Muscle layer of colon (tissue), 2 donors: ENCODE data around the gene MCFD2.
A peak's percentile ranks its signal among the peaks of the same experiment; 100 is the strongest.

ENCODE experiments used
- H3K27ac ChIP-seq: one replicate; pipeline ENCODE4 v1.7.0; 2013; ENCODE audit warnings: low read depth, mild to moderate bottlenecking, low read length, moderate library complexity
- H3K27me3 ChIP-seq, 2 donors: one replicate each; pipeline ENCODE4 v1.7.0; 2013; ENCODE audit warnings: low read length in 2 of 2, mild to moderate bottlenecking in 2 of 2; ENCODE audit not compliant: insufficient read depth in 2 of 2, control insufficient read depth in 1 of 2
- H3K36me3 ChIP-seq: one replicate; pipeline ENCODE4 v1.7.0; 2013; ENCODE audit warnings: mild to moderate bottlenecking, low read length; ENCODE audit not compliant: insufficient read depth
- H3K4me1 ChIP-seq: one replicate; pipeline ENCODE4 v1.7.0; 2013; ENCODE audit warnings: mild to moderate bottlenecking, low read length; ENCODE audit not compliant: insufficient read depth
- H3K4me3 ChIP-seq, 2 donors: one replicate each; pipeline ENCODE4 v1.7.0; 2013; ENCODE audit warnings: low read length in 2 of 2, low read depth in 1 of 2, mild to moderate bottlenecking in 1 of 2, moderate library complexity in 1 of 2
- H3K9ac ChIP-seq: one replicate; pipeline ENCODE4 v1.7.0; 2013; ENCODE audit warnings: low read length
- H3K9me3 ChIP-seq: one replicate; pipeline ENCODE4 v1.7.0; 2013; ENCODE audit warnings: mild to moderate bottlenecking, low read length
- donor health status: abdominal sarcoma.
- donor health status: Adenocarcinoma of cecum.

The MCFD2 gene

DNA sequence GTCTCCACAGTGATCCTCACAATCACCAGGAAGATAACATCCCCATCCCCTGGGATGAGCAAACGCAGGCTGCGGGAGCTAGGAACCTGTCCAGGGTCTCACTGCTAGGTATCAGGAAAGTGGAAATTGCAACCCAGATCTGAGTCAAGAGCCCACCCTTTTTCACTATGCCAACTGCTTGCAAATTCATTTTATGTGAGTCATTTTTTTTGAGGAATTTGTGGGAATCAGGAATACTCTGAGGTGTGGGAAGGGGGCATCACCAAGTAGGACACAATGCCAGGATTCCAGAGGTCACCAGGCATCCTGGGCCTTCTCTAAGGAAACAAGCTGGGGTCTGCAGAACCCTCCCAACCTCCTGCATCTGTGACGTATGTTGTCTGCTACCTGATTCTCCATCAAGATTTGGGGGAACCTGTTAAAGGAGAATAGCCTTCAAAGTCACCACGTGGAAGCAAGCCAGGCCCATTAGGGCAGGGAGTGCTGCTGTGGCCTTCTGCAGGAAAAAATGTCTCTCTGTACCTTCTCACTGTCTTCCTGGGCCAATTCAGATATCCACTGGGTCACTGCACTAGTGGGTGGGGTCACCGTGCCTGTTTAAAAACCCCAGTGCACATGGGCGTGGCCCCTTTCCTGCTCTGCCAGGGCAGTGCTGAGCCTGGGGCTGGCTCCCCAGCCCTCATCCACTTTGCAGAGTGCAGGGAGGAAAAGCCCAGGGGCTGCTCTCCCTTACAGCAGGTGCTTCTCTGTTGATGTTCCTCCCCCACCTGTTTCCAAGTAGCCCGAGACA lies 50.2 kb downstream of the MCFD2 start:
- Histone ChIP-seq H3K27ac (no peak overlapping the region), H3K4me1 (peaks cover 10% of the 10 kb centered on the region), H3K36me3 (no peaks in the 10 kb centered on the region)

DNA sequence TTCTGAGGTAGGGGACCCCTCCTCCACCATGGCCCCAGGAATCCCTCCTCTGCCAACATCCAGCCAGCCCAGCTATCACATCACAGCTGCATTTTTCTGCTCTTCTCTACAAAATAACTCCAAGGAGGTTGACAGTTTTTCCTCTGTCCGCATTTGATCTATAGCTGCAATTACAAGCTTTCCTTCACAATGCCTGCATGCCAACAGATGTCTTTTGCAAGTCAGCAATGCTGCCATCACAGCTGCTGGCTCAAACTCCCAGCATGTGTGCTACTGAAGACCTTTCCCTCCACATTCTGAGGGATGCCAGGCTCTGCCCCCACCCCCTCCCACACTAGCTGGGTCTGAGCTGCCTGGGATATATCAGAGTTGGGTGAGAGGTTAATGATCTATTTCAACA lies 51.7 kb downstream of the MCFD2 start:
- no peaks in the 10 kb centered on the region for H3K36me3 ChIP-seq
- no peaks in the 10 kb centered on the region for H3K9me3 ChIP-seq
- H3K4me1 ChIP-seq = peaks cover 12% of the 10 kb centered on the region
- H3K27ac ChIP-seq = no peak overlapping the region
- no peaks in the 10 kb centered on the region for H3K27me3 ChIP-seq
- no peak overlapping the region for H3K4me3 ChIP-seq
- no peak overlapping the region for H3K9ac ChIP-seq

More for the DNA sequence above, 50.2 kb downstream of the MCFD2 start:
- H3K9me3 ChIP-seq = no peaks in the 10 kb centered on the region
- H3K4me3 ChIP-seq = no peak overlapping the region
- no peak overlapping the region for H3K9ac ChIP-seq
- no peaks in the 10 kb centered on the region for H3K27me3 ChIP-seq

DNA sequence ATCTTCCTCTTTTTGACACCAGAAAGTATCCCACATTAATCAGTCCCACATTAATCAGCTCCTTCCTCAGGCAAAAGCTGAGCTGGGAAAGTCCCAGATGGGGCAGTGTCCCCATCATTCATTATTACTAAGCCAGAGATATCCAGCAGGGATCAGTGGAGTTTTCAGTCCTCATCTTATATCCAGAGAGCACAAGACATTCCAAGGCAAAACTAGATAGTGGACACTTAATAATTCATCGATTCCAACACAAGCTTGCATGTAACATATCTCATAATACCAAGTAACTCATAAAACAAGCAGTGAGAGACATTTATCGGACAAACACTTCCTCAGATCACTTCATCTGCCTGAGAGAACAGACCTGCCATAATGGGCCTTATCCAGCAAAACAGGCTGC lies 53.1 kb downstream of the MCFD2 start:
- Histone ChIP-seq H3K4me1 (peaks cover 23% of the 10 kb centered on the region), H3K27ac (no peak overlapping the region), H3K9me3 (no peaks in the 10 kb centered on the region), H3K27me3 (no peaks in the 10 kb centered on the region), H3K4me3 (no peak overlapping the region), H3K36me3 (no peaks in the 10 kb centered on the region), H3K9ac (no peak overlapping the region)

DNA sequence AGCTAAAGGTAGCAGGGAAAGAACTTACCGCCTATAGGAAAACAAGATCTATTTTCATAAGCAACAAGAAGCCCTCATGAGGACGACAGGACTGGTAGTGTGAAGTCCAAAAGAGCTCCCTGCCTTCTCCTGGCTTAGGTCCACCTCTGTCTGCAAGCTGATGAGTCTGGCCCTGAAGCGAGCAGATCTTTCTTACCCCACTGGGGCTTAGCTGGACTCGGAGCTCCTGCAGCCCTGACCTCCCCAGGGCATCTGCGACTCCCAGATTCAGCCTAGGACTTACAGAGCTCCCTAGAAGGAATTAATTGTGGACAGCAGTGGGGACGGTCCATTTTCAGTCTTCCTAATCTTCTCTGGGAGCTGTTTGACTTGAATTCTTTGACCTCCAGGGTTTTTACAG lies 53.7 kb downstream of the MCFD2 start:
- peaks cover 23% of the 10 kb centered on the region for H3K4me1 ChIP-seq
- H3K36me3 ChIP-seq = no peaks in the 10 kb centered on the region
- H3K4me3 ChIP-seq = no peak overlapping the region
- H3K9ac ChIP-seq = no peak overlapping the region
- H3K27me3 ChIP-seq = no peaks in the 10 kb centered on the region
- H3K9me3 ChIP-seq = no peaks in the 10 kb centered on the region
- no peak overlapping the region for H3K27ac ChIP-seq

DNA sequence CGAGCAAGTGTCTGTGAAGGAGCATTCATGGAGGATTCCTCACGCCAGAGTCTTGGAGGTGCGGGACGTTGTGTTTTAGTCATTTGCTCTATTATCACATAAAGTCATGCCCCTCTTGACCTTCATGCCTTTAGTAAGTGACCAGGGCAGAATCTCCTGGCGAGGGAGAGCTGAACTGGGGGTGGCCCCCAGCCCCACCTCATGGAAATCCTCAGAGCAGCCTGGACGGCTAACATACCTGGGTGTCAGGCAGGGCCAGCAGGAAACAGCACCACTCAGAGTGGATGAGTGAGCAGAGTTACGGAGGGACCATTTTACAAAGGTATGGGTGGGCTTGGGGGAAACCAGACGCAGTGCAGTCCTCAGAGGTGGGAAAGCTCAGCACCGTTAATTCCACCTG lies 56.1 kb downstream of the MCFD2 start:
- no peak overlapping the region for H3K4me3 ChIP-seq
- H3K9me3 ChIP-seq = no peaks in the 10 kb centered on the region
- no peak overlapping the region for H3K9ac ChIP-seq
- no peaks in the 10 kb centered on the region for H3K36me3 ChIP-seq
- no peak overlapping the region for H3K27ac ChIP-seq
- no peaks in the 10 kb centered on the region for H3K27me3 ChIP-seq
- peaks cover 41% of the 10 kb centered on the region for H3K4me1 ChIP-seq

DNA sequence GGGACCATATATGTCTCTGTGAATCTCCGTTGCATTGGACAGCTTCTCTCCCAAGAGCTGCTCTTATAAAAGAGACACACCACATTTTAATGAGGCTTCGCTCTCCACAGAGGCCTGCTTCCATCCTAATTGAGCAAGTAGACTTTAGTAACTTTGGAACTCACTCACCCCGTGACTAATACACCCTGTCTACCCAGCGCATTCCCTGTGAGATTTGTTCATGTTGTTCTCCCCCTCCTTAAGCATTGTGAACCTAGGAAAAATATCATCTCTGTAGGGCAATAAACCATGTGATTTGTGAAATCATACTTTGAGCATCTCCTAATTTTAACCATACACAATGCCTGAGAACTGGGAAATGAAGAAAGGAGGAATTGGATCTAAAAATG lies 56.9 kb downstream of the MCFD2 start:
- Histone ChIP-seq H3K36me3 (no peaks in the 10 kb centered on the region), H3K9me3 (no peaks in the 10 kb centered on the region), H3K9ac (no peak overlapping the region), H3K4me1 (peaks cover 47% of the 10 kb centered on the region), H3K27me3 (no peaks in the 10 kb centered on the region), H3K27ac (peak overlapping the region; percentile 15), H3K4me3 (no peak overlapping the region)

GRCh38 chr2:46857871-46858701 lies 57.5 kb downstream of the MCFD2 start:
- H3K4me1 ChIP-seq = peaks cover 47% of the 10 kb centered on the region
- H3K27me3 ChIP-seq = no peaks in the 10 kb centered on the region
- no peaks in the 10 kb centered on the region for H3K36me3 ChIP-seq
- H3K9me3 ChIP-seq = no peaks in the 10 kb centered on the region
- H3K27ac ChIP-seq = peak overlapping the region; percentile 15
- H3K4me3 ChIP-seq = no peak overlapping the region
- no peak overlapping the region for H3K9ac ChIP-seq

- no peaks in the 10 kb centered on the region for H3K27me3 ChIP-seq
- H3K4me1 ChIP-seq = peaks cover 36% of the 10 kb centered on the region
- no peaks in the 10 kb centered on the region for H3K9me3 ChIP-seq
- H3K36me3 ChIP-seq = no peaks in the 10 kb centered on the region
- no peak overlapping the region for H3K4me3 ChIP-seq
- H3K27ac ChIP-seq = peak overlapping the region; percentile 50
- no peak overlapping the region for H3K9ac ChIP-seq
These were observed 59.3 kb downstream of the MCFD2 start for GRCh38 chr2:46856336-46856735.

GRCh38 chr2:46855805-46856204 lies 59.8 kb downstream of the MCFD2 start:
- Histone ChIP-seq H3K9me3 (no peaks in the 10 kb centered on the region), H3K4me1 (peaks cover 41% of the 10 kb centered on the region), H3K4me3 (no peak overlapping the region), H3K27ac (peak overlapping the region; percentile 50), H3K27me3 (no peaks in the 10 kb centered on the region), H3K9ac (no peak overlapping the region), H3K36me3 (no peaks in the 10 kb centered on the region)

DNA sequence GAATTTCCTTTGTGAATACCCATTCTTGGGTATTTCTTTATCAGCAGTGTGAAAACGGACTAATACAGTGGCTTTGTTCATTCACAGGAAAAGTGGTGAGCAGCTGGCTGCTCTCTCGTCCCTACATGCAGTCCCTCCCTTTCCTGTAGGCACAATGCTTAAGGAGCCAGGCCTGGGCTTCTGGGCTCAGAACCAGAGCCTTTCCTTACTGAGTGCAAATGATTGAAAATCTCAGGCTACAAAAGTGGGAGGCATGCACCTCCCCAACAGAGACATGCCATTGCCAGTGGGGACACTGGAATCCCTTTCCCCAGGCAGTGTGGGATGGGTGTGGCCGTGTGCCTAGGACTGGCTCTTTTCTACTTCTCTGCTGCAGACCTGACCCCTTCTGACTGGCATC lies 61.3 kb downstream of the MCFD2 start:
- Histone ChIP-seq H3K27me3 (no peaks in the 10 kb centered on the region), H3K4me1 (peaks cover 56% of the 10 kb centered on the region), H3K4me3 (no peak overlapping the region), H3K9me3 (no peaks in the 10 kb centered on the region), H3K36me3 (no peaks in the 10 kb centered on the region), H3K27ac (peak overlapping the region; percentile 90), H3K9ac (peak overlapping the region; percentile 12)

- Histone ChIP-seq H3K27ac (peak overlapping the region; percentile 9), H3K4me3 (no peak overlapping the region), H3K9ac (no peak overlapping the region), H3K36me3 (no peaks in the 10 kb centered on the region), H3K27me3 (no peaks in the 10 kb centered on the region), H3K9me3 (no peaks in the 10 kb centered on the region), H3K4me1 (peaks cover 60% of the 10 kb centered on the region)
These were observed 63.0 kb downstream of the MCFD2 start for GRCh38 chr2:46852598-46852997.
